ENCODE measurements around the gene RAD18.

GRCh38 chr3:8985411-8985831 is 22.1 kb upstream of the RAD18 start:
- TF ChIP-seq POLR2A (IDR thresholded peaks at IDR 0.05) (no peak), CTCF (IDR thresholded peaks at IDR 0.05) (no peak)
